DND-41 (cell line): ENCODE measurements around the gene XRCC4.

Experiments used
- CTCF ChIP-seq: IDR thresholded peaks from 2 replicates; pipeline ENCODE4 v1.5.1; 2012; ENCODE audit warnings: borderline replicate concordance, low read length, moderate library complexity, mild to moderate bottlenecking; ENCODE audit not compliant: poor library complexity, severe bottlenecking; ENCODE audit errors: extremely low read depth
- EZH2 ChIP-seq: IDR thresholded peaks from 3 replicates; pipeline ENCODE4 v1.6.1; 2012; ENCODE audit warnings: borderline replicate concordance, low read depth, mild to moderate bottlenecking, moderate library complexity, low read length, inconsistent platforms; ENCODE audit not compliant: severe bottlenecking

- TF ChIP-seq CTCF = no peak
- TF ChIP-seq EZH2 = no peak
Measured at GRCh38 chr5:83368835-83369234, 291.5 kb downstream of the XRCC4 start.
